ENCODE data around the gene GRHPR.
"Not testable (repeated sequence)": the region's sequence is repeated elsewhere in the genome, so short reads cannot be mapped to it uniquely, and the experiment has no call there.

GRHPR gene

DNA sequence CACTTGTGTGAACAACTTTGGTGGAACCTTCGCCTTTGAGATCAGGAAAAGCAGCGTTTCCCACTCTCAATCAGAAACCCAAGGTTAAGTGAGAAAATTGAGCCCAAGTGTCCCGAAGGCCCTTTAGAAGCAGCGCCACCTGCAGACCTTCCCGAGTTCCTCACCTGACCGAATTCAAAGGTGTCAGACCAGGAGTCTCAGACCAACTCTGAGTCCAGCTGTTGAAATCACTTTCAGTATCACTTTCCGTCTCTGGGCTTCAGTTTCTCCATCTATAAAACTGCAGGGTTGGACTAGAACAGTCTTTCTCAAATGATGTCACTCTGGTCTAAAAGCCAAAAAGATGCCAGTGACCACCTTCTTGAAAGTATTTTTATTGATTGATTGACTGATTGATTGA lies 31.7 kb upstream of the GRHPR start:
- in situ Hi-C loops (cut with HindIII; ENCODE audit: low pct_ligation_motif_present, low sequenced_read_pairs), result no loop called here
- Histone ChIP-seq H3K27ac (no peak overlapping the region), H3K36me3 (replicated peaks) (no peaks in the 10 kb centered on the region), H3K27me3 (replicated peaks) (no peaks in the 10 kb centered on the region), H3K4me3 (ENCODE audit: low read depth, low read length) (no peak overlapping the region)
- TF ChIP-seq, protein P1, sequence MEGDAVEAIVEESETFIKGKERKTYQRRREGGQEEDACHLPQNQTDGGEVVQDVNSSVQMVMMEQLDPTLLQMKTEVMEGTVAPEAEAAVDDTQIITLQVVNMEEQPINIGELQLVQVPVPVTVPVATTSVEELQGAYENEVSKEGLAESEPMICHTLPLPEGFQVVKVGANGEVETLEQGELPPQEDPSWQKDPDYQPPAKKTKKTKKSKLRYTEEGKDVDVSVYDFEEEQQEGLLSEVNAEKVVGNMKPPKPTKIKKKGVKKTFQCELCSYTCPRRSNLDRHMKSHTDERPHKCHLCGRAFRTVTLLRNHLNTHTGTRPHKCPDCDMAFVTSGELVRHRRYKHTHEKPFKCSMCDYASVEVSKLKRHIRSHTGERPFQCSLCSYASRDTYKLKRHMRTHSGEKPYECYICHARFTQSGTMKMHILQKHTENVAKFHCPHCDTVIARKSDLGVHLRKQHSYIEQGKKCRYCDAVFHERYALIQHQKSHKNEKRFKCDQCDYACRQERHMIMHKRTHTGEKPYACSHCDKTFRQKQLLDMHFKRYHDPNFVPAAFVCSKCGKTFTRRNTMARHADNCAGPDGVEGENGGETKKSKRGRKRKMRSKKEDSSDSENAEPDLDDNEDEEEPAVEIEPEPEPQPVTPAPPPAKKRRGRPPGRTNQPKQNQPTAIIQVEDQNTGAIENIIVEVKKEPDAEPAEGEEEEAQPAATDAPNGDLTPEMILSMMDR (IDR thresholded peaks at IDR 0.05; ENCODE audit: low read depth, low read length, missing control alignments), result peak; percentile 59
- no peak for DNase-seq

DNA sequence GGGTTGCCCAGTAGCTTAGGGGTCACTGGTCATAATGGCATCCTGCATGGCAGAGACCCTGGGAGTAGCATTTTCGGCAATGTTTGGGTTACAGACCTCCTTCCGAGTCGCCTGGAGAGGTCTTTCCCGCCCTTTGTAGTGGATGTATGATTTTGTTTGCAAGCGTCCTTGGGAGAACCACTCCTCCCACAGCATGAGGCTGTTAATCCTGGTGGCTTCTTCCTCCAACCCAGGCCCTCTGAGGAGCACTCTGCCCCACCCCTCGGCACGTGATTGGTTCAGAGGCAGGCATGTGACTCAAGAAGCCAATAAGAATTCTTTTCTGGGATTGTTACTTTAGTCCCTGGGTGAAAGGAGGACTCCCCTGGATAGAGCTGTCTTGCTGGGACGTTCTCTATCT lies 30.2 kb upstream of the GRHPR start:
- no peak overlapping the region for H3K4me3 ChIP-seq (ENCODE audit: low read depth, low read length)
- H3K36me3 ChIP-seq (replicated peaks), result no peaks in the 10 kb centered on the region
- TF ChIP-seq, protein P1 (IDR thresholded peaks at IDR 0.05; ENCODE audit: low read depth, low read length, missing control alignments), result no peak
- no peaks in the 10 kb centered on the region for H3K27me3 ChIP-seq (replicated peaks)
- DNase-seq, result no peak
- in situ Hi-C loops (cut with HindIII; ENCODE audit: low pct_ligation_motif_present, low sequenced_read_pairs), result no loop called here
- no peak overlapping the region for H3K27ac ChIP-seq

DNA sequence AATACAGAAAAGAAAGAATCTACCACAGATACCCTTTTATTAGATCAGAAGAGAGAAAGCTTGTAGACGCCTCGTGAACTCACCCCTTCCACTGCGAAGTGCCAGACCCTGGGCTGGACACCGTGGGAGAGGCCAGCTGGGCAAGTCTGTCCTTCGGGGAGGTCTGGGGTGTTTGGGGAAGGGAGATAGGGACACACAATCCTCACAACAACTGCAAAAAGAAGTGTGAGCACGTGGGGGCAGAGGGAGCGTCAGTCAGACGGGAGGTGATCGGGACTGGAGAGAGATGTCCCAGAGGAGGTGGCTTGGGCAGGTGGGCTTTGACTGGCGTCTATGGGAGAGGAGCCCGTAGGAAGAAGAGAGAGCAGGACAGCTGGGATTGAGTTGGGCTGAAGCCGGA lies 27.3 kb upstream of the GRHPR start:
- DNase-seq, result no peak
- in situ Hi-C loops (cut with HindIII; ENCODE audit: low pct_ligation_motif_present, low sequenced_read_pairs), result no loop called here
- H3K27ac ChIP-seq, result no peak overlapping the region
- H3K36me3 ChIP-seq (replicated peaks), result no peaks in the 10 kb centered on the region
- H3K4me3 ChIP-seq (ENCODE audit: low read depth, low read length), result no peak overlapping the region
- no peaks in the 10 kb centered on the region for H3K27me3 ChIP-seq (replicated peaks)
- TF ChIP-seq, protein P1 (IDR thresholded peaks at IDR 0.05; ENCODE audit: low read depth, low read length, missing control alignments), result no peak

DNA sequence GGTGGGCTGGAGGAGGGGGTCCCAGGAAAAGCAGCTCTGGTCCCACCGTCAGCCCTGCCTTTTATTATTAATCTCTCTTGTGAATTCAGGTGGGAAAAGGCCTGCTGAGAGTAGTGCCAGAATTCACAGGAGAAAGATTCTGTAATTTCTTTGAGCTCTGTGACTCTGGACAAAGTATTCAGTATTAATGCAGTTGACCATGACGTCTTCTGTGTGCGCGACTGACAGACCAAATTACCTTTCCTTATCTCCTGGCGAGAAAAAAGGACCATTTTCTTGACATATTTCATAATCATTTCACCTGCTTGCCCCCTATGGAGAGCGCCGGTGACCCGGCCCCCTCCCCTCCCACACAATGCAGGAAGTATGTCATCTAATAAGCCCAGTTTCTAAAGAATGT lies 26.8 kb upstream of the GRHPR start:
- TF ChIP-seq, protein P1 (IDR thresholded peaks at IDR 0.05; ENCODE audit: low read depth, low read length, missing control alignments), result no peak
- H3K36me3 ChIP-seq (replicated peaks), result no peaks in the 10 kb centered on the region
- in situ Hi-C loops (cut with HindIII; ENCODE audit: low pct_ligation_motif_present, low sequenced_read_pairs), result no loop called here
- no peak overlapping the region for H3K27ac ChIP-seq
- DNase-seq, result no peak
- H3K27me3 ChIP-seq (replicated peaks), result no peaks in the 10 kb centered on the region
- H3K4me3 ChIP-seq (ENCODE audit: low read depth, low read length), result no peak overlapping the region

DNA sequence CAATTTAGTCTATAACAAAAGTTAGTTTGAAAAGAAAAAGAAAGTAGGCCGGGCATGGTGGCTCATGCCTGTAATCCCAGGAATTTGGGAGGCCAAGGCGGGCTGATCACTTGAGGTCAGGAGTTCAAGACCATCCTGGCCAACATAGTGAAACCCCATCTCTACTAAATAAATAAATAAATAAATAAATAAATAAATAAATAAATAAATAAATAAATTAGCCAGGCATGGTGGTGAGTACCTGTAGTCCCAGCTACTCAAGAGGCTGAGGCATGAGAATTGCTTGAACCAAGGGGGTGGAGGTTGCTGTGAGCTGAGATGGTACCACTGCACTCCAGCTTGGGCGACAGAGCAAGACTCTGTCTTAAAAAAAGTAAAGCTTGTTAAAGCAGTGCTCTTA lies 24.5 kb upstream of the GRHPR start:
- in situ Hi-C loops (cut with HindIII; ENCODE audit: low pct_ligation_motif_present, low sequenced_read_pairs); DNase-seq; H3K4me3 ChIP-seq (ENCODE audit: low read depth, low read length); H3K27ac ChIP-seq; H3K27me3 ChIP-seq (replicated peaks); H3K36me3 ChIP-seq (replicated peaks): not testable (repeated sequence)

DNA sequence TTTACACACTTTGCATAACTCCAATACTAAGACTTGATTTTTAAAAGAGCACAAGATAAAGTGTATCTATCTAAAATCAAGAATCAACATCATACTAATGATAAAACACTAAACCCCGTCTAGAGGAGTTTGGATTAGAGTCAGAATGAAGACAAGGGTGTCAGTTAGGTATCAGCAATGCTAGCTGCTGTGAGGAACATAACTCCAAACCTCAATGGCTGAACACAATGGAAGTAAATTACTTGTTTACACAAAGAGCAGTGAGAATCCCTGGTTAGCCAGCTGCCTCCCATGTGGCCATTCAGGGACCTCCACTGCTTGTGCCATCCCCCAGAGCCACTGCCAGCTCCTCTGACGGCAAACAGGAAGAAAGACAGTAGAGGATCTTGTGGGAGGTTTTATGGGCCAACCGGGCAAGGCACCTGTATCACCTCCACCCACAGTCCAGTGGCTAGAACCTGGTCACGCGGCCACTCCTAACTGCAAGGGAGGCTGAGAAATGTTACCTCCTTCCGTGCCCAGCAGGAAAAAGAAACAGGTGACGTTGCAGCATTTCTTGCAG lies 24.0 kb upstream of the GRHPR start:
- in situ Hi-C loops (cut with HindIII; ENCODE audit: low pct_ligation_motif_present, low sequenced_read_pairs), result no loop called here
- Histone ChIP-seq H3K27me3 (replicated peaks) (no peaks in the 10 kb centered on the region), H3K4me3 (ENCODE audit: low read depth, low read length) (no peak overlapping the region), H3K36me3 (replicated peaks) (no peaks in the 10 kb centered on the region), H3K27ac (no peak overlapping the region)
- DNase-seq, result no peak
- TF ChIP-seq, protein P1 (IDR thresholded peaks at IDR 0.05; ENCODE audit: low read depth, low read length, missing control alignments), result no peak

Measured in brain microvascular endothelial cell (primary cell).